ENCODE results near the gene TMEM95.

The TMEM95 gene

DNA sequence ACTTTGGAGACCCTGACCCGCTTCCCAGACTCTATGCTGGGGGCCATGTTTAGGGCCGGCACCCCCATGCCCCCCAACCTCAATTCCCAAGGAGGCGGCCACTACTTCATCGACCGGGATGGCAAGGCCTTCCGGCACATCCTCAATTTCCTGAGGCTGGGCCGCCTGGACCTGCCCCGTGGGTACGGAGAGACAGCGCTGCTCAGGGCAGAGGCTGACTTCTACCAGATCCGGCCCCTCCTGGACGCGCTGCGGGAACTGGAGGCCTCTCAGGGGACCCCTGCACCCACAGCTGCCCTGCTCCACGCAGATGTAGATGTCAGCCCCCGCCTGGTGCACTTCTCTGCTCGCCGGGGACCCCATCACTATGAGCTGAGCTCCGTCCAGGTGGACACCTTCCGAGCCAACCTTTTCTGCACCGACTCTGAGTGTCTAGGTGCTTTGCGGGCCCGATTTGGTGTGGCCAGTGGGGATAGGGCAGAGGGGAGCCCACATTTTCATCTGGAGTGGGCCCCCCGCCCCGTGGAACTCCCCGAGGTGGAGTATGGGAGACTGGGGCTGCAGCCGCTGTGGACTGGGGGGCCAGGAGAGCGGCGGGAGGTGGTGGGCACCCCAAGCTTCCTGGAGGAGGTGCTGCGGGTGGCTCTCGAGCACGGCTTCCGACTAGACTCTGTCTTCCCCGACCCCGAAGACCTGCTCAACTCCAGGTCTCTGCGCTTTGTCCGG is 1.9 kb upstream of the TMEM95 start:
- ChIA-PET CTCF (interaction anchor here (0.6 to 0.7 kb wide), 2 partner anchors 34 to 183 kb away, joined by 3 to 5 read pairs; no protein-coding TSS in a partner anchor), POLR2A (ENCODE audit: low non-redundant PET) (interaction anchor here (0.8 kb wide), 1 partner anchor 51 kb away, joined by 3 read pairs; the partner anchor contains the start of gene TMEM256)
- peak overlapping the region; percentile 100 for H3K27ac ChIP-seq
- DNase-seq (ENCODE audit: low spot score): no peak
- TF ChIP-seq, protein P1, sequence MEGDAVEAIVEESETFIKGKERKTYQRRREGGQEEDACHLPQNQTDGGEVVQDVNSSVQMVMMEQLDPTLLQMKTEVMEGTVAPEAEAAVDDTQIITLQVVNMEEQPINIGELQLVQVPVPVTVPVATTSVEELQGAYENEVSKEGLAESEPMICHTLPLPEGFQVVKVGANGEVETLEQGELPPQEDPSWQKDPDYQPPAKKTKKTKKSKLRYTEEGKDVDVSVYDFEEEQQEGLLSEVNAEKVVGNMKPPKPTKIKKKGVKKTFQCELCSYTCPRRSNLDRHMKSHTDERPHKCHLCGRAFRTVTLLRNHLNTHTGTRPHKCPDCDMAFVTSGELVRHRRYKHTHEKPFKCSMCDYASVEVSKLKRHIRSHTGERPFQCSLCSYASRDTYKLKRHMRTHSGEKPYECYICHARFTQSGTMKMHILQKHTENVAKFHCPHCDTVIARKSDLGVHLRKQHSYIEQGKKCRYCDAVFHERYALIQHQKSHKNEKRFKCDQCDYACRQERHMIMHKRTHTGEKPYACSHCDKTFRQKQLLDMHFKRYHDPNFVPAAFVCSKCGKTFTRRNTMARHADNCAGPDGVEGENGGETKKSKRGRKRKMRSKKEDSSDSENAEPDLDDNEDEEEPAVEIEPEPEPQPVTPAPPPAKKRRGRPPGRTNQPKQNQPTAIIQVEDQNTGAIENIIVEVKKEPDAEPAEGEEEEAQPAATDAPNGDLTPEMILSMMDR (conservative IDR thresholded peaks at IDR 0.05; ENCODE audit: low read depth): no peak

DNA sequence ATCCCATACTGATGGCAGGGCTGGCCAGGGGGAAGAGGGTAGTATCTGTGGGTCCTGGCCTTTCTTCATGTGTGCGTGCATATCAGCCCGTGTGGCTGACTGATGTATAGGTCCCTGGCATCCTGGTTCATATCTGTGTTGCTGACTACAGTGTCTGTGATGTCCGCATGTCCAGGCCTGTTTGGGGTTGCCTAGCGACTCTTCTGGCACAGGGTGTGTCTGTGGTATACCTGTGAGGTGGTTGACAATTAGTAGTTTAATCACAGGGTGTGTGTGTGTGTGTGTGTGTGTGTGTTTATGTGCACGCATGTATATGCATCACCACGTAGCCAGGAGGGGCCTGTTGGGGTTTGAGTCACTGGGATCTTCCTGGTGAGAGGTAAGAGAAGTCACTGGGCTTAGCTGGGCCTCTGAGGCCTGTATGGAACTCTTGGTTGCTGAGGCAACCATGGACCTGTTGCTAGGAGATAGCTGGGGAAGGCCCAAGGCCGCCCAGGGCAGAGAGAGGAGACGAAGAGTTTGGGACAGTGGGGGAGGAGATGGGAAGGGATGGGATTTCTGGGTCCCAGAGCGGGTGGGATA is 603 bp upstream of the TMEM95 start:
- TF ChIP-seq, protein P1 (conservative IDR thresholded peaks at IDR 0.05; ENCODE audit: low read depth): no peak
- CTCF ChIA-PET: interaction anchor here (0.6 to 1.7 kb wide), 3 partner anchors 17 to 46 kb away, joined by 5 to 6 read pairs (median 5); no protein-coding TSS in a partner anchor
- DNase-seq (ENCODE audit: low spot score): peak; percentile 90
- POLR2A ChIA-PET (ENCODE audit: low non-redundant PET): interaction anchor here (0.5 to 1.2 kb wide), 4 partner anchors 18 to 233 kb away, joined by 3 to 6 read pairs (median 3); partner anchors contain the start of genes PLSCR3 and TNK1
- H3K27ac ChIP-seq: peak overlapping the region; percentile 100

DNA sequence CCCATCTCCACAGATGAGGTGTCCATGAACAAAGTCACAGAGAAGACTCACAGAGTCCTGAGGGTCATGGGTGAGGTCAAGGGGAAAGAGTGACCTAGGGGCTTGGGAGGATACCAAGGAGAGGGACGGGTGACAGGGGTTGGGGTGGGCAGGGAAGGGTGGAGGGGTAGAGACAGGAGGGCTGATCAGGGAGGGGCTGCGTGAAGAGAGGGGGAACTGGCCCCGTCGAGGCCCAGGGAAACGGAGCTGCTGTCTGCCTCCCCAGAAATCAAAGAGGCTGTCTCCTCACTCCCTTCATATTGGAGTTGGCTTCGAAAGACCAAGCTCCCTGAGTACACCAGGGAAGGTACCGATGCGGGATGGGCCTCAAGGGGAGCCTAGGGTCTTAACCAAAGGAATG is 617 bp downstream of the TMEM95 start:
- no peak for DNase-seq (ENCODE audit: low spot score)
- TF ChIP-seq, protein P1 (conservative IDR thresholded peaks at IDR 0.05; ENCODE audit: low read depth): no peak
- H3K27ac ChIP-seq: peak overlapping the region; percentile 100
- POLR2A ChIA-PET (ENCODE audit: low non-redundant PET): interaction anchor here (0.5 to 1.3 kb wide), 5 partner anchors 13 to 205 kb away, joined by 3 to 5 read pairs (median 3); partner anchors contain the start of gene PLSCR3
- CTCF ChIA-PET: interaction anchor here (0.6 to 1.7 kb wide), 10 partner anchors 12 to 128 kb away, joined by 3 to 5 read pairs (median 4); partner anchors contain the start of genes SPEM1, TMEM256 and TNK1

DNA sequence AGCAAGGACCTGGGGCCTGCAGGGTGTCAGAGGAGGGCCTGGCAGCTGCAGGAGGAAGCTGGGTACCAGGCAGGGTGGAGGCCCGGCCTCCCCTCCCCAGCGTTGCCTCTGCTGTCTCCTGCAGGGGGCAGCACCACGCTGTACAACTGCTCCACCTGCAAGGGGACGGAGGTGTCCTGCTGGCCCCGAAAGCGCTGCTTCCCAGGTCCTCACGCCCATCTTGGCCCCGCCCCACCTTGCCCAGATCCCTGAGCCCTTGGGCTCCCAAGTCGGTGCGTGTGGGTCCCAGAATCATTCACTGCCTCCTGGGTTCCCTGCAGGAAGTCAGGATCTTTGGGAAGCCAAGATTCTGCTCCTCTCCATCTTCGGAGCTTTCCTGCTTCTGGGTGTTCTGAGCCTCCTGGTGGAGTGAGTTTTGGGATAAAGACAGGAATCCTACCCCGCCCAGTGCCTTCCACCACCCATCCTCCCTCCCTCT is 1.2 kb downstream of the TMEM95 start:
- TF ChIP-seq, protein P1 (conservative IDR thresholded peaks at IDR 0.05; ENCODE audit: low read depth): peak; percentile 75
- peak; percentile 50 for DNase-seq (ENCODE audit: low spot score)
- POLR2A ChIA-PET (ENCODE audit: low non-redundant PET): interaction anchor here (0.7 to 1.3 kb wide), 3 partner anchors 24 to 204 kb away, joined by 3 read pairs; no protein-coding TSS in a partner anchor
- H3K27ac ChIP-seq: peak overlapping the region; percentile 100
- CTCF ChIA-PET: interaction anchor here (0.6 to 1.7 kb wide), 14 partner anchors 12 to 156 kb away, joined by 3 to 5 read pairs (median 4); partner anchors contain the start of genes SPEM2, TMEM256 and TNK1

DNA sequence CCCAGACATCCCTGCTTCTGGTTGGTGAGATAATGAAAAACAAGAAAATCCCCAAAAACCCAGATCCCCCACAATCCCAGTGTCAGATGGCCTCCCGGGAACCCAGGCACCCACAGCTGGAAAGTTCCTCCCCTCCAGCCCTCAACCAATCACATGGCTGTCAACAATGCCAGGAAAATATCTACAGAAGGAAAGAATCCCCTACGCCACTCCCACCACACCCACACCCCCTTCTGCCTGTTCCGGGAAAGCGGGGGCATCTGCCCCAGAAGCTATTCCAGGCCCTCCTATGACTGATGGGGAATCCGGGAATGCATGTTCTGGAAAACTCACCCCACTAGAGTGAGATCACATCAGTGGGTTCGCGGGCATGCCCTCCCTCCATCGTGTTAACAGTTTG is 1.8 kb downstream of the TMEM95 start:
- ChIA-PET POLR2A (ENCODE audit: low non-redundant PET) (interaction anchor here (1.3 kb wide), 1 partner anchor 25 kb away, joined by 3 read pairs; no protein-coding TSS in a partner anchor), CTCF (interaction anchor here (0.6 to 1.3 kb wide), 6 partner anchors 16 to 155 kb away, joined by 3 to 4 read pairs (median 3); partner anchors contain the start of genes SPEM2 and TMEM256)
- no peak overlapping the region for H3K27ac ChIP-seq
- no peak for DNase-seq (ENCODE audit: low spot score)
- TF ChIP-seq, protein P1 (conservative IDR thresholded peaks at IDR 0.05; ENCODE audit: low read depth): no peak

DNA sequence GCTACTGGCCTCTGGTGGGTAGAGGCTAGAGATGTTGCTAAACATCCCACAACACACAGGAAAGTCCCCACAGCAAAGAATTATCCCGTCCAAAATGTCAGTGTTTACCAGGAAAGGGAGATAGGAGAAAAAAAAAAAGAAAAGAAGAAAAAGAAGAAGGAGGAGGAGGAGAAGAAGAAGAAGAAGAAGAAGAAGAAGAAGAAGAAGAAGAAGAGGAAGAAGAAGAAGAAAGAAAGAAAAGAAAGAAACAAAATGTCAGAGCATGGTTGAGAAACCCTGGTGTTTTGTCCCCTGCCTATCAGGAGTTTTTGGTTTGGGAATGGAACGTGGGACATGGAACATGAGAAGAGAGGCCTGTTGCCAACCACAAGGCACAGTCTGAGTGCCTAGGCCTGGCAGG is 2.4 kb downstream of the TMEM95 start:
- no peak overlapping the region for H3K27ac ChIP-seq
- CTCF ChIA-PET: no interaction called here
- POLR2A ChIA-PET (ENCODE audit: low non-redundant PET): no interaction called here
- TF ChIP-seq, protein P1 (conservative IDR thresholded peaks at IDR 0.05; ENCODE audit: low read depth): no peak
- DNase-seq (ENCODE audit: low spot score): no peak
